DND-41 (cell line): ENCODE measurements around the gene FBXL12.

Experiments
- ATAC-seq: fragments of 200-7000 bp; cut with Tn5 transposase; 3 replicates; pipeline ENCODE4 v1.9.1; 2021; ENCODE audit warnings: low read depth; ENCODE audit not compliant: insufficient read depth
- DNase-seq: peaks from one replicate; pipeline ENCODE4 v3.0.0-alpha.2; 2020
- H2AFZ ChIP-seq: 2 replicates; pipeline ENCODE4 v1.6.0; 2012; ENCODE audit warnings: low read depth, low read length
- H3K27ac ChIP-seq: 2 replicates; pipeline ENCODE4 v1.5.1; 2012; ENCODE audit warnings: low read length, inconsistent platforms
- H3K27me3 ChIP-seq: fragments of 200-600 bp; sonication (generic); 2 replicates; pipeline ENCODE4 v1.6.0; 2012; ENCODE audit warnings: low read length, mild to moderate bottlenecking, inconsistent platforms; ENCODE audit not compliant: insufficient read depth, poor library complexity
- H3K36me3 ChIP-seq: 2 replicates; pipeline ENCODE4 v1.5.1; 2012; ENCODE audit warnings: low read length, inconsistent platforms; ENCODE audit not compliant: insufficient read depth
- H3K4me1 ChIP-seq: 2 replicates; pipeline ENCODE4 v1.5.1; 2012; ENCODE audit warnings: mild to moderate bottlenecking, low read length; ENCODE audit not compliant: insufficient read depth
- H3K4me2 ChIP-seq: 2 replicates; pipeline ENCODE4 v1.6.0; 2012; ENCODE audit warnings: mild to moderate bottlenecking, moderate library complexity, low read length, inconsistent platforms; ENCODE audit not compliant: insufficient read depth
- H3K4me3 ChIP-seq, 2 experiments: fragments of 200-600 bp in 1 of 2; shearing (Covaris generic) in 1 of 2; 2 replicates each; pipeline ENCODE4 v1.5.1; 2012 to 2016; ENCODE audit warnings: inconsistent platforms in 2 of 2, low read length in 2 of 2, mild to moderate bottlenecking in 2 of 2, low read depth in 1 of 2, moderate library complexity in 1 of 2
- H3K79me2 ChIP-seq: 2 replicates; pipeline ENCODE4 v1.6.0; 2012; ENCODE audit warnings: low read length, inconsistent platforms; ENCODE audit not compliant: insufficient read depth
- H3K9ac ChIP-seq: 2 replicates; pipeline ENCODE4 v1.6.0; 2012; ENCODE audit warnings: low read depth, mild to moderate bottlenecking, inconsistent platforms, low read length, moderate library complexity
- H3K9me3 ChIP-seq: 2 replicates; pipeline ENCODE4 v1.5.1; 2012; ENCODE audit warnings: low read length, moderate library complexity, mild to moderate bottlenecking, inconsistent platforms; ENCODE audit not compliant: insufficient read depth, severe bottlenecking
- H4K20me1 ChIP-seq: 2 replicates; pipeline ENCODE4 v1.6.0; 2012; ENCODE audit warnings: low read length; ENCODE audit not compliant: insufficient read depth
- EZH2 ChIP-seq: IDR thresholded peaks from 3 replicates; pipeline ENCODE4 v1.6.1; 2012; ENCODE audit warnings: borderline replicate concordance, low read depth, mild to moderate bottlenecking, moderate library complexity, low read length, inconsistent platforms; ENCODE audit not compliant: severe bottlenecking
- TF ChIP-seq, protein P1 (sequence below): IDR thresholded peaks from 2 replicates; pipeline ENCODE4 v1.5.1; 2012; ENCODE audit warnings: borderline replicate concordance, low read length, moderate library complexity, mild to moderate bottlenecking; ENCODE audit not compliant: poor library complexity, severe bottlenecking; ENCODE audit errors: extremely low read depth

FBXL12 gene

DNA sequence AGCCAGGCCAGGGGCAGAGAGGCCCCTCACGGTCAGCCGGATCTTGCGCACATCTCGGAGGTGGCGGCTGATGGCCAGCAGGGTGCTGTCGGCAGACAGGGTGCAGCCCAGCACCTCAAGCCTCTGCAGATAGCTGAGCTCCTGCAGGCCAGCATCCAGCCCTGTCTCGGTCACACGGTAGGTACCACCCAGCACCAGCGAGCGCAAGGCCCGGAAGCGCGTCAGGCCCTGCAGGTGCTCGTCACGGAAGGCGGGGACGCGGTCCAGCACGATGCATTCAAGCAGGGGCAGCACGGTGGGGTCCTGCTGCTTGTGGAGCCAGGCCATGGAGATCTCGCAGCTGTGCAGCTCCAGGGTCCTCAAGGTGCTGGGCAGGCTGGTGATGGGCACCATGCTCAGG lies 7.7 kb downstream of the FBXL12 start:
- H3K9ac ChIP-seq: no peak overlapping the region
- H3K79me2 ChIP-seq: peaks cover 17% of the 10 kb centered on the region
- no peak overlapping the region for H3K27ac ChIP-seq
- peaks cover 48% of the 10 kb centered on the region for H3K36me3 ChIP-seq
- no peak overlapping the region for H3K4me2 ChIP-seq
- peaks cover 9% of the 10 kb centered on the region for H3K9me3 ChIP-seq
- ATAC-seq (no peak), DNase-seq (no peak)
- no peaks in the 10 kb centered on the region for H4K20me1 ChIP-seq
- TF ChIP-seq, protein P1, sequence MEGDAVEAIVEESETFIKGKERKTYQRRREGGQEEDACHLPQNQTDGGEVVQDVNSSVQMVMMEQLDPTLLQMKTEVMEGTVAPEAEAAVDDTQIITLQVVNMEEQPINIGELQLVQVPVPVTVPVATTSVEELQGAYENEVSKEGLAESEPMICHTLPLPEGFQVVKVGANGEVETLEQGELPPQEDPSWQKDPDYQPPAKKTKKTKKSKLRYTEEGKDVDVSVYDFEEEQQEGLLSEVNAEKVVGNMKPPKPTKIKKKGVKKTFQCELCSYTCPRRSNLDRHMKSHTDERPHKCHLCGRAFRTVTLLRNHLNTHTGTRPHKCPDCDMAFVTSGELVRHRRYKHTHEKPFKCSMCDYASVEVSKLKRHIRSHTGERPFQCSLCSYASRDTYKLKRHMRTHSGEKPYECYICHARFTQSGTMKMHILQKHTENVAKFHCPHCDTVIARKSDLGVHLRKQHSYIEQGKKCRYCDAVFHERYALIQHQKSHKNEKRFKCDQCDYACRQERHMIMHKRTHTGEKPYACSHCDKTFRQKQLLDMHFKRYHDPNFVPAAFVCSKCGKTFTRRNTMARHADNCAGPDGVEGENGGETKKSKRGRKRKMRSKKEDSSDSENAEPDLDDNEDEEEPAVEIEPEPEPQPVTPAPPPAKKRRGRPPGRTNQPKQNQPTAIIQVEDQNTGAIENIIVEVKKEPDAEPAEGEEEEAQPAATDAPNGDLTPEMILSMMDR: no peak
- TF ChIP-seq EZH2: no peak
- no peaks in the 10 kb centered on the region for H3K4me1 ChIP-seq
- no peaks in the 10 kb centered on the region for H3K27me3 ChIP-seq
- no peak overlapping the region for H3K4me3 ChIP-seq
- no peak overlapping the region for H2AFZ ChIP-seq

DNA sequence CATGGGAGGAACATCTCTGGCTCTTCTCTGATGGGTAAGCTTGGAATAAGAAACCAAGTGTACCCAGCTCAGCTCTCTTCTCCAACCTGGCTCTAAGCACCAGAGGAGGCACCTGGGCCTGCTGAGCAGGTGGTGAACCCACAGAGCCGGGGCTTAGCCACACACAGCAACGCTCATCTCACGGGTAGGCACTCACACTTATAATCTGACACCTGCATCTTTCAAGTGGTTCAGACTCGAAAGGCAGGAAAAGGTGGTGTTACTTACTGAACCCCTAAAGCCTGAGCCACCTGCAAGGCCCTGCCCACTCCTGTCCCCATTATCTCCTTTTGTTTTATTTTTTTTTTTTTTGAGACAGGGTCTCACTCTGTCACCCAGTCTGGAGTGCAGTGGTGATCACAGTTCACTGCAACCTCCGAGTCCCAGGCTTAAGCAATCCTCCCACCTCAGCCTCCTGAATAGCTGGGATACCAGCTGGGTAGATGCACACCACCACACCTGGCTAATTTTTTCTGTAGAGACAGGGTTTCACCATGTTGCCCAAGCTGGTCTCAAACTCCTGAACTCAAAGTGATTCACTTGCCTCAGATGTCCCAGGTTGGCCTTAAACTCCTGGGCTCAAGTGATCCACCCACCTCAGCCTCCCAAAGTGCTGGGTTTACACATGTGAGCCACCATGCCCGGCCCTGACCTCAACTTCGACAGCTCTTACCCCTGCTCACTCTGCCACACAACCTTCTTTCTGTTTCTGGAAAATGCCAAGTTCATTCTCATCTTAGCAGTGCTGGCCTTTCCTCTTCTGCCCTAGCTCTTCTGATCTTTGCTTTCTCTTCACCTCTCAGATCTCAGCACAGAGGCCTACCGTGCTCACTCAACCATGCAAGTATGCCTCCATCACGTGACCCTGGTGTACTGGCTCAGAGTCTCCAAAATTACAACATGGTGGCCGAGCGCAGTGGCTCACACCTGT lies 9.7 kb downstream of the FBXL12 start:
- H4K20me1 ChIP-seq: no peaks in the 10 kb centered on the region
- H3K9me3 ChIP-seq: no peaks in the 10 kb centered on the region
- peaks cover 46% of the 10 kb centered on the region for H3K36me3 ChIP-seq
- H3K9ac ChIP-seq: no peak overlapping the region
- H3K27me3 ChIP-seq: no peaks in the 10 kb centered on the region
- TF ChIP-seq, protein P1: no peak
- no peak for TF ChIP-seq EZH2
- no peak overlapping the region for H2AFZ ChIP-seq
- no peak overlapping the region for H3K27ac ChIP-seq
- H3K4me1 ChIP-seq: no peaks in the 10 kb centered on the region
- DNase-seq: peak; percentile 41
- H3K4me3 ChIP-seq: no peak overlapping the region
- ATAC-seq: peak; percentile 63; the same call in 2 of the 3 replicates
- peaks cover 4% of the 10 kb centered on the region; the same call in 1 of the 2 replicates for H3K79me2 ChIP-seq
- H3K4me2 ChIP-seq: no peak overlapping the region

DNA sequence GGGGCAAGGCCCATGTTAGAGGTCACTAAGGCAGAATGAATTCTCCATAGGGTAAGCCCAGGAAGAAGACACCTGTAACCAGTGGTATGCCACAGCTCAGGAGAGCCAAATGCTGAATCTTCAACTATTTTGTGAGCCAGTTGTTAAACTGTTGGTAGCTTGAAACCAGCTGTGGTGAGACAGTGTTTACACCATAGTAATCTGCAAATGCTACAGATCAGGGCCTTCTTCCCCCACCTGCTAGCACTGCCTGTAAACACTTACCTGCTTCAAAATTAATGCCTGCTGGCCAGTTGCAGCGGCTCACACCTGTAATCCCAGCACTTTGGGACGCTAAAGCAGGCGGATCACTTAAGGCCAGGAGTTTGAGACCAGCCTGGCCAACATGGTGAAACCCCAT lies 12.1 kb downstream of the FBXL12 start:
- Histone ChIP-seq H3K27me3 (no peaks in the 10 kb centered on the region), H3K79me2 (no peaks in the 10 kb centered on the region), H2AFZ (no peak overlapping the region), H3K9me3 (no peaks in the 10 kb centered on the region), H3K4me2 (no peak overlapping the region), H3K4me1 (no peaks in the 10 kb centered on the region), H3K27ac (no peak overlapping the region), H3K4me3 (no peak overlapping the region), H3K36me3 (peaks cover 42% of the 10 kb centered on the region), H3K9ac (no peak overlapping the region), H4K20me1 (no peaks in the 10 kb centered on the region)
- no peak for ATAC-seq
- TF ChIP-seq, protein P1: no peak
- TF ChIP-seq EZH2: no peak
- no peak for DNase-seq

DNA sequence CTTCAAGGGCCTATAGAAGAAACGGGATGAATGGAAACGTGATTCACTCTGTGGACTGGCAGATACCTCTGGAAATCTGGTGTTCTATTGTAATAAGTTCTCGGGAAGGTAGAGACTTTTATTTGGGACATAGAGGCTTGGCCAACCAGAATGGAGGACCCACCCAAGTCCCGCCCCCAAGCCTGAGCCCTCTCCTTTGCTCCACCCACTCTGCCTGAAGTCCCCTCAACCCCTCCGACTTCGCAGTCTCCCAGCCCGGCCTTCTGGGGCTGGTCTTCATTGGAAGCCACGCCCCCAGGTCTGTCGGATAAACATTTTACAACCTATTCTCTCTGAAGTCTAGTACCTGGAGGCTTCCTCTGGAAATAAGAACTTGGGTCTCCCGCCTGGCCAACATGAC lies 16.9 kb downstream of the FBXL12 start:
- no peaks in the 10 kb centered on the region for H3K27me3 ChIP-seq
- H2AFZ ChIP-seq: no peak overlapping the region
- no peak for DNase-seq
- H3K9me3 ChIP-seq: no peaks in the 10 kb centered on the region
- ATAC-seq: no peak
- H3K4me3 ChIP-seq: no peak overlapping the region
- H4K20me1 ChIP-seq: no peaks in the 10 kb centered on the region
- H3K27ac ChIP-seq: no peak overlapping the region
- no peak for TF ChIP-seq EZH2
- TF ChIP-seq, protein P1: no peak
- no peak overlapping the region for H3K9ac ChIP-seq
- H3K4me2 ChIP-seq: no peak overlapping the region
- H3K4me1 ChIP-seq: no peaks in the 10 kb centered on the region
- no peaks in the 10 kb centered on the region for H3K79me2 ChIP-seq
- H3K36me3 ChIP-seq: peaks cover 10% of the 10 kb centered on the region; the same call in 1 of the 2 replicates
